DOHH2 (cell line): Measurements from ENCODE around the gene HTR1D.

Experiments used
- H3F3A ChIP-seq: fragments of 200-600 bp; sonication (generic), shearing (Covaris generic); 2 replicates; pipeline ENCODE4 v1.6.0; 2016; ENCODE audit warnings: antibody characterized with exemption, mild to moderate bottlenecking; ENCODE audit not compliant: control insufficient read depth, insufficient read depth
- H3K27ac ChIP-seq: fragments of 200-600 bp; sonication (generic); 2 replicates; pipeline ENCODE4 v1.5.1; 2014; ENCODE audit warnings: low read depth, mild to moderate bottlenecking, low read length, moderate library complexity
- H3K27me3 ChIP-seq: fragments of 200-600 bp; sonication (generic); 2 replicates; pipeline ENCODE4 v1.6.1; 2014; ENCODE audit warnings: mild to moderate bottlenecking, low read length, mixed read lengths; ENCODE audit not compliant: control insufficient read depth
- H3K36me3 ChIP-seq: fragments of 200-600 bp; sonication (generic); 2 replicates; pipeline ENCODE4 v1.6.1; 2014; ENCODE audit warnings: mild to moderate bottlenecking, low read length, moderate library complexity, mixed read lengths; ENCODE audit not compliant: control insufficient read depth
- H3K4me1 ChIP-seq: fragments of 200-600 bp; sonication (generic); 2 replicates; pipeline ENCODE4 v1.6.1; 2014; ENCODE audit warnings: mild to moderate bottlenecking, low read length, mixed read lengths; ENCODE audit not compliant: control insufficient read depth
- H3K4me2 ChIP-seq: fragments of 200-600 bp; sonication (generic); 2 replicates; pipeline ENCODE4 v1.6.0; 2014; ENCODE audit warnings: mild to moderate bottlenecking, low read length, moderate library complexity
- H3K4me3 ChIP-seq: fragments of 200-600 bp; sonication (generic); 2 replicates; pipeline ENCODE4 v1.5.1; 2014; ENCODE audit warnings: mild to moderate bottlenecking, low read length, mixed read lengths
- H3K79me2 ChIP-seq: fragments of 200-600 bp; sonication (generic); 2 replicates; pipeline ENCODE4 v1.6.1; 2014; ENCODE audit warnings: mild to moderate bottlenecking, low read length, mixed read lengths; ENCODE audit not compliant: control insufficient read depth
- H3K9me2 ChIP-seq: fragments of 200-600 bp; sonication (generic); replicated peaks from 2 replicates; pipeline ENCODE4 v1.6.1; 2014; ENCODE audit warnings: mild to moderate bottlenecking, low read length, mixed read lengths; ENCODE audit not compliant: control insufficient read depth
- H3K9me3 ChIP-seq: fragments of 200-600 bp; sonication (generic); 2 replicates; pipeline ENCODE4 v1.6.1; 2014; ENCODE audit warnings: antibody characterized with exemption, low read length, mixed read lengths; ENCODE audit not compliant: control insufficient read depth, insufficient read depth
- H4K20me1 ChIP-seq: fragments of 200-600 bp; sonication (generic); 2 replicates; pipeline ENCODE4 v1.6.0; 2014; ENCODE audit warnings: low read depth, mild to moderate bottlenecking, antibody characterized with exemption, low read length, moderate library complexity; ENCODE audit not compliant: control insufficient read depth, insufficient read depth
- CTCF ChIP-seq: fragments of 200-600 bp; sonication (generic); IDR thresholded peaks from one replicate; pipeline ENCODE4 v1.5.1; 2014; ENCODE audit warnings: antibody characterized with exemption, mild to moderate bottlenecking, low read depth, low read length; ENCODE audit not compliant: poor library complexity, severe bottlenecking
- EZH2phosphoT487 ChIP-seq: fragments of 200-600 bp; sonication (generic); IDR thresholded peaks from 2 replicates; pipeline ENCODE4 v1.6.1; 2017; ENCODE audit warnings: borderline replicate concordance, mild to moderate bottlenecking, antibody characterized with exemption, low read length, moderate library complexity, mixed read lengths

HTR1D gene

DNA sequence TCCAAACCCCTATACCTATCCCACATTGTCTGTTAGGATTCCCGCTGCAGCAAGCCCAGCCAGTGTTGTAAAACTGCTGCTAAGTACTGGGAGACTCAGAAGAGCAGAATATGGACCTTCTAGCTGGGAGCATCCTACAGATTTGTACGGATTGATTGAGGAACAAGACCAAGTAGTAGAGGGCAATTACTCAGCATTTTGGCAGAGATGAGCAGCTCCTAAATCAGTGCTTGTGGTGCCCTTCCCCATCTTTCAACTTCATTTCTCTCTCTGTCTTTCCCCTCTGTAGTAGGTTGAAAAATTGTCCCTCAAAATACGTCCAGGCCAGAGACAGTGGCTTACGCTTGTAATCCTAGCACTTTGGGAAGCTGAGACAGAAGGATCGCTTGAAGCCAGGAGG lies 37.3 kb upstream of the HTR1D start:
- Histone ChIP-seq H3K79me2 (no peaks in the 10 kb centered on the region), H3K9me3 (no peaks in the 10 kb centered on the region), H4K20me1 (no peaks in the 10 kb centered on the region), H3K36me3 (no peaks in the 10 kb centered on the region), H3K4me2 (no peak overlapping the region), H3K27me3 (peaks cover 6% of the 10 kb centered on the region), H3K27ac (no peak overlapping the region), H3K9me2 (no peaks in the 10 kb centered on the region), H3K4me1 (no peaks in the 10 kb centered on the region), H3K4me3 (no peak overlapping the region), H3F3A (no peaks in the 10 kb centered on the region)
- TF ChIP-seq CTCF (no peak), EZH2phosphoT487 (no peak)

- no peaks in the 10 kb centered on the region for H3K79me2 ChIP-seq
- no peaks in the 10 kb centered on the region for H3K36me3 ChIP-seq
- TF ChIP-seq EZH2phosphoT487 (no peak), CTCF (no peak)
These were observed 34.5 kb upstream of the HTR1D start for GRCh38 chr1:23251812-23252211.

DNA sequence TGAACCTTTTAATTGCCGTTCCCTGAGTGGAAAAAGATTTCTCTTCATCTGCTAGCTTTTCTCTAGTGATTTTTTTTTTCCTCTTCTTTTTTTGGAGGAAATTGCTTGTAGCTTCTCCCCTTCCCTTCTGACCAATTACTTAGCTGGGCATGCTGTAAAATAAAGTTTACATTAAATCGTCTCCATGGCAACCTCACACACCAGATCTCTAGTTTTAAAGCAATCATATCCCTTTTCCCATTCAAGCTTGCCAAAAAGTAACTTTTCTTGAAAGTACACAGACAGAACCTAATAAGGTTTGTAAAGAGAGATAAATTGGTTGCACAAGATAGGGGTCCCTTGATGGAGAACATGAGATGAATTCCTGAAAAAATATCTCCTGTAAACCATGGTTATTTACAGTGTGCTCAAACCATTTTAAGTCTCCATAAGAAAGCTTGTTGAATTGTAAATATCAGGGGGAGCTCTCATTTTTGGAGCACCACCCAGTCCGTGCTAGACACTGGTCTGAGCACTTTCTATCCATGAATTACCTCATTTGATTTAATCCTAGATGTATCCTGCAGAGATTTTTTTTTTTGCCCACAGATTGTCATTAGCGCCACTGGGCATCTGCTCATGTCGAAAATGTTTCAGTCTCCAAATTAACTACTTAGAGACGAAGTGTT lies 32.6 kb upstream of the HTR1D start:
- Histone ChIP-seq H3K9me3 (no peaks in the 10 kb centered on the region), H3K36me3 (no peaks in the 10 kb centered on the region), H4K20me1 (no peaks in the 10 kb centered on the region), H3K4me2 (no peak overlapping the region), H3K79me2 (no peaks in the 10 kb centered on the region), H3K27ac (no peak overlapping the region), H3K4me1 (peaks cover 4% of the 10 kb centered on the region), H3F3A (no peaks in the 10 kb centered on the region), H3K9me2 (no peaks in the 10 kb centered on the region), H3K4me3 (no peak overlapping the region), H3K27me3 (peaks cover 9% of the 10 kb centered on the region)
- TF ChIP-seq CTCF (no peak), EZH2phosphoT487 (no peak)

More at GRCh38 chr1:23251812-23252211, 34.5 kb upstream of the HTR1D start:
- Histone ChIP-seq H3F3A (no peaks in the 10 kb centered on the region), H3K4me2 (no peak overlapping the region), H3K27ac (no peak overlapping the region), H3K4me1 (peaks cover 4% of the 10 kb centered on the region), H3K9me2 (no peaks in the 10 kb centered on the region), H3K27me3 (peaks cover 7% of the 10 kb centered on the region), H4K20me1 (no peaks in the 10 kb centered on the region), H3K4me3 (no peak overlapping the region), H3K9me3 (no peaks in the 10 kb centered on the region)
